ENCODE measurements around the gene IFNAR2. TPM values are rescaled to one million over a fixed set of nuclear protein-coding genes. Genes with fewer than 3 reads are reported as not detected.
A peak's percentile ranks its signal among the peaks of the same experiment; 100 is the strongest.

IFNAR2 gene
- total RNA-seq, 4 donors from 2014 or later = 6.6 to 13.2 (median 9.7) TPM

DNA sequence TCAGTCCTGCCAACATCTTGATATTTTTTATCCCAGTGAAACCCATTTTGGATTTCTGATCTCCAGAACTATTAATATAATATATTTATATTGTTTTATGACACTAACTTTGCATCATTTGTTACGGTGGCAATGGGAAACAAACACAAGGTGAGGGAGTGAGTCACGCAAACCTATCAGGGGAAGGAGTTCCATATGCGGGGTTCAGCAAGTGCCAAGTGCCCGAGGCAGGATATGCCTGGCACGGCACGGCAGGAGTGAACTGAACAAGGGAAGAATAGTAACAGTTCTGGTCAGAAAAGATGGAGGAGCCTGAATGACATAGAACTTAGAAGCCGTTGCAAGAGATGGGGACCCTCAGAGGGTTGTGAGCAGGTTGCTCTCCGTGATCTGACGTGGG is 28.7 kb downstream of the IFNAR2 start:
- Histone ChIP-seq H3K27me3 (no peaks in the 10 kb centered on the region), H3K27ac (no peak overlapping the region), H3K4me3 (no peak overlapping the region), H3K4me1 (peaks cover 0 to 6% (median 2%) of the 10 kb centered on the region in 4 donors), H3K36me3 (peaks cover 0 to 60% (median 0%) of the 10 kb centered on the region in 3 donors), H3K9me3 (no peaks in the 10 kb centered on the region)
- no peak for DNase-seq
- TF ChIP-seq, protein P1, sequence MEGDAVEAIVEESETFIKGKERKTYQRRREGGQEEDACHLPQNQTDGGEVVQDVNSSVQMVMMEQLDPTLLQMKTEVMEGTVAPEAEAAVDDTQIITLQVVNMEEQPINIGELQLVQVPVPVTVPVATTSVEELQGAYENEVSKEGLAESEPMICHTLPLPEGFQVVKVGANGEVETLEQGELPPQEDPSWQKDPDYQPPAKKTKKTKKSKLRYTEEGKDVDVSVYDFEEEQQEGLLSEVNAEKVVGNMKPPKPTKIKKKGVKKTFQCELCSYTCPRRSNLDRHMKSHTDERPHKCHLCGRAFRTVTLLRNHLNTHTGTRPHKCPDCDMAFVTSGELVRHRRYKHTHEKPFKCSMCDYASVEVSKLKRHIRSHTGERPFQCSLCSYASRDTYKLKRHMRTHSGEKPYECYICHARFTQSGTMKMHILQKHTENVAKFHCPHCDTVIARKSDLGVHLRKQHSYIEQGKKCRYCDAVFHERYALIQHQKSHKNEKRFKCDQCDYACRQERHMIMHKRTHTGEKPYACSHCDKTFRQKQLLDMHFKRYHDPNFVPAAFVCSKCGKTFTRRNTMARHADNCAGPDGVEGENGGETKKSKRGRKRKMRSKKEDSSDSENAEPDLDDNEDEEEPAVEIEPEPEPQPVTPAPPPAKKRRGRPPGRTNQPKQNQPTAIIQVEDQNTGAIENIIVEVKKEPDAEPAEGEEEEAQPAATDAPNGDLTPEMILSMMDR (IDR thresholded peaks at IDR 0.05) = no peak
- TF ChIP-seq POLR2A (IDR thresholded peaks at IDR 0.05) = no peak

DNA sequence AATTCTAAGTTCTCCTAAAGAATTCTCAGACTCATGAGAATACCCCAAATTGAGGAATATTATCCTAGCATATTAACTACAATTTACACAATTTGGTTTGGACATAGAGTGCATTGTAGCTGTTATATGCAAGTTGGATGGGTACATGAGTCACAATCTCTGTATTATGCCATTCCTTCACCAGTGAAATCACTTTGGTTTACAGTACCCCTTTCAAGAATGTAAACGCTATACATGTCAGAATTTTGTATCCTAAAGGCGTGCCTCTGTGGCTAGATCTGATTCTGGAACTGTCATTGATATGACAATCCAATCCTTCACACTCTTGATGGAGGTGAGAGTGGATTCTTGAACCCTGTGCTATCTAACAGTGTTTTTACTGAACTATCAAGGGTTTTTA is 29.7 kb downstream of the IFNAR2 start:
- DNase-seq = no peak
- TF ChIP-seq POLR2A (IDR thresholded peaks at IDR 0.05) = no peak
- TF ChIP-seq, protein P1 (IDR thresholded peaks at IDR 0.05) = no peak
- no peak overlapping the region for H3K27ac ChIP-seq
- peaks cover 0 to 51% (median 0%) of the 10 kb centered on the region in 3 donors for H3K36me3 ChIP-seq
- no peaks in the 10 kb centered on the region for H3K27me3 ChIP-seq
- peaks cover 0 to 6% (median 2%) of the 10 kb centered on the region in 4 donors for H3K4me1 ChIP-seq
- H3K4me3 ChIP-seq = no peak overlapping the region
- no peaks in the 10 kb centered on the region for H3K9me3 ChIP-seq

DNA sequence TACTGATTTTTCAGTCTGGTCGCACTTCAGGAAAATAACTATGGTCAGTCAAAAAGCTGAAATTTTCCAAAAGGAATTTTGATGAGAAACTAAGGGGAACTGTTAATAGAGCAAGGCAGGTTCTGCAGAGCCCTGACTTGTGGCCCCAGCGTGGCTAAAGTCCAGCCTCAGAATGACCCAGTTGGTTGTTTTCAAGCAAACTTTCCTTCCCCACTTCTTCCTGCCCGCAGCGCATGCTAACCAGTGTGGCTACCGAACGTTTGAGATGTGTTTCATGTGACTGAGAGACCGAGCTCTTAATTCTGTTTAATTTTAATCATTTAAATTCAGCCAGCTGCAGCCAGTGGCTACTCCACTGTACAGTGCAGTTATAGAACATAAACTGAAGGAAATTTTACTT is 30.3 kb downstream of the IFNAR2 start:
- Histone ChIP-seq H3K4me1 (peaks cover 0 to 7% (median 2%) of the 10 kb centered on the region in 4 donors), H3K36me3 (peaks cover 0 to 46% (median 0%) of the 10 kb centered on the region in 3 donors), H3K27me3 (no peaks in the 10 kb centered on the region), H3K27ac (peak overlapping the region in 1 of 4 donors; percentile 31), H3K4me3 (no peak overlapping the region), H3K9me3 (no peaks in the 10 kb centered on the region)
- peak in 1 of 3 donors; percentile 52 for DNase-seq
- TF ChIP-seq, protein P1 (IDR thresholded peaks at IDR 0.05) = no peak
- TF ChIP-seq POLR2A (IDR thresholded peaks at IDR 0.05) = no peak

DNA sequence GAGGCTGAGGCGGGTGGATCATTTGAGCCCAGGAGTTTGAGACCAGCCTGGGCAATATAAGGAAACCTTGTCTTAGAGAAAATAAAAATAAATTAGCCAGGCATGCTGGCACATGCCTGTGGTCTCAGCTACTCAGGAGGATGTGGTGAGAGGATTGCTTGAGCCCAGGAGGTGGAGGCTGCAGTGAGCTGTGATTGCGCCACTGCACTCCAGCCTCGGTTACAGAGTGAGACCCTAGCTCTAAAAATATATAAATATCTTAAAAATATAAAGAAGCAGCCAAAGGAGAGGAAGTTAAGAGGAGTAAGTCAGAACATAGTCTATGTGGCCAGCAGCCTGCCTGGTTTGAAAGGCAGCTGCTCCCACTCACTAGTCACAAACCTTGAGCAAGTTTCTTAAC is 31.9 kb downstream of the IFNAR2 start:
- peaks cover 0 to 16% (median 2%) of the 10 kb centered on the region in 4 donors for H3K4me1 ChIP-seq
- peak in 1 of 3 donors; percentile 63 for DNase-seq
- H3K36me3 ChIP-seq = peaks cover 0 to 31% (median 0%) of the 10 kb centered on the region in 3 donors
- H3K27me3 ChIP-seq = no peaks in the 10 kb centered on the region
- peak overlapping the region in 2 of 4 donors; percentile 3 to 42 for H3K27ac ChIP-seq
- H3K4me3 ChIP-seq = no peak overlapping the region
- TF ChIP-seq POLR2A (IDR thresholded peaks at IDR 0.05) = no peak
- TF ChIP-seq, protein P1 (IDR thresholded peaks at IDR 0.05) = no peak
- no peaks in the 10 kb centered on the region for H3K9me3 ChIP-seq

DNA sequence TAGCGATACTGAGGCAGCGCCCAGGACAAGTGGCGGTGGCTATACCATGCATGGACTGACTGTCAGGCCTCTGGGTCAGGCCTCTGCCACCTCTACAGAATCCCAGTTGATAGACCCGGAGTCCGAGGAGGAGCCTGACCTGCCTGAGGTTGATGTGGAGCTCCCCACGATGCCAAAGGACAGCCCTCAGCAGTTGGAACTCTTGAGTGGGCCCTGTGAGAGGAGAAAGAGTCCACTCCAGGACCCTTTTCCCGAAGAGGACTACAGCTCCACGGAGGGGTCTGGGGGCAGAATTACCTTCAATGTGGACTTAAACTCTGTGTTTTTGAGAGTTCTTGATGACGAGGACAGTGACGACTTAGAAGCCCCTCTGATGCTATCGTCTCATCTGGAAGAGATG is 33.2 kb downstream of the IFNAR2 start:
- peaks cover 0 to 28% (median 2%) of the 10 kb centered on the region in 4 donors for H3K4me1 ChIP-seq

More for the DNA sequence above, 33.2 kb downstream of the IFNAR2 start:
- DNase-seq = no peak
- TF ChIP-seq, protein P1 (IDR thresholded peaks at IDR 0.05) = no peak
- no peak for TF ChIP-seq POLR2A (IDR thresholded peaks at IDR 0.05)
- Histone ChIP-seq H3K4me3 (no peak overlapping the region), H3K27ac (no peak overlapping the region), H3K36me3 (peaks cover 0 to 18% (median 0%) of the 10 kb centered on the region in 3 donors), H3K9me3 (no peaks in the 10 kb centered on the region), H3K27me3 (no peaks in the 10 kb centered on the region)

All from Peyer's patch (tissue), 4 donors.